Fibroblast of villous mesenchyme (primary cell): Measurements from ENCODE around the gene ITPK1. TPM values are rescaled to one million over a fixed set of nuclear protein-coding genes. Genes with fewer than 3 reads are reported as not detected.

Source experiments
- DNase-seq: peaks from one replicate; pipeline ENCODE4 v3.0.0-alpha.2; 2010; ENCODE audit warnings: low read depth
- H3K4me3 ChIP-seq: 2 replicates; pipeline ENCODE4 v1.5.1; 2011; ENCODE audit warnings: low read depth, mild to moderate bottlenecking, low read length
- CTCF ChIP-seq: IDR thresholded peaks from 2 replicates; pipeline ENCODE4 v1.5.1; 2012; ENCODE audit warnings: low read depth, mild to moderate bottlenecking, low read length; ENCODE audit not compliant: insufficient read depth
- total RNA-seq: library from RNA; depleted of rRNA; stranded (reverse); fragments of >200 nt; gene quantifications from 2 replicates; pipeline ENCODE4 v1.2.3, GENCODE V29; 2012

Gene ITPK1
- total RNA-seq, 1 donor = 15.5 TPM

DNA sequence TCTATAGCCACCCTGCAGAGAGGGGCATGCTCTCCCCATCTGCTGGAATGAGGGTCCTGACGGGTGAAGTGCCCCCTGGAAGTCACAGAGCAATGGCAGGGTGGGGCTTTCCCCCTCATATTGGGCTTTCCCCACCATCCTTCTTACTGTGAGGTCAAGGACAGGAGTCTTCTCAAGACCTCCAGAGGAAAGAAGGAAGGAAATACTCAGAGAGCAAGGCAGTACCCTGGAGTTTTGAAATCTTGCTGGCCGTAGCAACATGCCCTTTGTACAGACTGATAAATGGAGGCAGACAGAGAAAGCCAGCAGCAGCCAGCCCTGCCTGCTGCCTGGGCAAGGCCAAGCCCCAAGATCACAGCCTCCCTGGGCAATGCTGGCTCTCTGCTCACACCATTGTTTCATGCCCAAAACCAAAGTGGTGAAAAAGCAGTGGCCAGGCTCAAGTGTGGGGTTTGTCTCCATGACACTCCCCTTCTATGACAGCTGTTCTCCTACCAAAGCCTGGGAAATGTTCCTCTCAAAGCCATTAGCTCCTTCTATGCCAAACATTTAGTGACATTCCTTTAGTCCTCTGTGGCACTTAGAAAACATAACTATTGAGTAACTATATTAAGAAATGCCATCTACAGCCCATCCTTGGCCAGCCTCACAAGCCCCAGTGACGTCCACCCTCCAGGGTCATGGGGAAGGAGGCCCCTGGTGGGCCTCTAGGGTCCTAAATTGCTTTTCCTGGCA, 13.2 kb upstream of the ITPK1 start:
- TF ChIP-seq CTCF = no peak
- no peak overlapping the region for H3K4me3 ChIP-seq
- no peak for DNase-seq

- DNase-seq = no peak
- no peak overlapping the region for H3K4me3 ChIP-seq
- no peak for TF ChIP-seq CTCF
Observed at GRCh38 chr14:93126111-93126510, 10.4 kb upstream of the ITPK1 start.

DNA sequence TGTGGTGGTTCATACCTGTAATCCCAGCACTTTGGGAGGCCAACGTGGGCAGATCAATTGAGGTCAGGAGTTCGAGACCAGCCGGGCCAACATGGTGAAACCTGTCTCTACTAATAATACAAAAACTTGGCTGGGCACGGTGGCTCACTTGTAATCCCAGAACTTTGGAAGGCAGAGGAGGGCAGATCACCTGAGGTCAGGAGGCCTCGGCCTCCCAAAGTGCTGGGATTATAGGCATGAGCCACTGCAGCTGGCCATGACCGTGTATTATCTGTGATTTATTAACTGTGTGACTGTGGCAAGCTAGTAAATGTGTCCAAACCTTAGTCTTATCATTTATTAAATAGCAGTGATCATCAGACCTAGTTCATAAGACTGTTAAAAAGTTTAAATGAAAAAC, 7.1 kb upstream of the ITPK1 start:
- no peak for DNase-seq
- H3K4me3 ChIP-seq = no peak overlapping the region
- TF ChIP-seq CTCF = no peak

- no peak for DNase-seq
- no peak for TF ChIP-seq CTCF
- no peak overlapping the region for H3K4me3 ChIP-seq
Observed at GRCh38 chr14:93121030-93121834, 5.5 kb upstream of the ITPK1 start.

DNA sequence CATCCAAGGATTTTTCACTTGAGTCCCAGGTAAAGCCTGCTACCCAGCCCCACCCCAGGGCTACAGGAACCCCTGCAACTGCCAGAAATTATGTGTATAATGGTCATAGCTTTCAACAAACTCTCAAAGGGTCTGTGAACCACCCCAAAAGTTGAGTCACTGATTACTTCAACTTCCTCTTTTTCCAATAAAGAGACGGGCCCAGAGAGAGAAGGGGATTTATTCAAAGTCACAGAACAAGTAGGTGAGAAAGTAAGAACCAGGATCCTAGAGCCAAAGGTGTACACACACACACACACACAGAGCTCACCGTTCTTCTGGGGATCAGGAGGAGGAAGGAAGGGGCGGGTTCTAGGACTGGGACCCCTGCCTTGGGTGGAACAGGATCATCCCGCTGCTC, 4.8 kb upstream of the ITPK1 start:
- TF ChIP-seq CTCF = no peak
- DNase-seq = no peak
- no peak overlapping the region for H3K4me3 ChIP-seq

- no peak for TF ChIP-seq CTCF
- peak overlapping the region; percentile 66 for H3K4me3 ChIP-seq
- no peak for DNase-seq
Observed at GRCh38 chr14:93116676-93117200, 1.0 kb upstream of the ITPK1 start.
